GM19239 (cell line): ENCODE data around the gene ISY1.
"Not testable (repeated sequence)": the region's sequence is repeated elsewhere in the genome, so short reads cannot be mapped to it uniquely, and the experiment has no call there.

Experiments
- DNase-seq: peaks from one replicate; pipeline ENCODE4 v3.0.0; 2011; ENCODE audit warnings: low spot score; ENCODE audit not compliant: insufficient read length
- FAIRE-seq: peaks from 2 replicates; lab custom pipeline; 2011; peaks lifted over from hg19 to GRCh38; lab: Jason Lieb, UNC

ISY1 gene

DNA sequence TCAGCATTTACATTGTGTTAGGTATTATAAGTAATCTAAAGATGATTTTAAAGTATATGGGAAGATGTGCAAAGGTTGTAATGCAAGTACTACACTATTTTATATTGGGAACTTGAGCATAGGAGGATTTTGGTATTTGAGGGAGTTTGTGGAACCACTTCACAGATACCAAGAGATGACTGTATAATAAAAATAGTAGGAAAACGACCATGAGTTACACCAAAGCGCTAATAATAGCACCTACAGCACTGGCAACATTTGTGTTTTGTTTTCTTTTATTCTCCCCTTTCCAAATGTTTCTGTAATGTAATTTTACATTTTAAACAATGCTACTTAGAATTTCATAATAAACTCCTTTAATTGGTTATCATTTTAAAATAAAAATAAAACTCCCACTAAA lies 12.3 kb upstream of the ISY1 start:
- FAIRE-seq (no peak), DNase-seq (no peak)

GRCh38 chr3:129166579-129167332 lies 5.9 kb upstream of the ISY1 start:
- DNase-seq (no peak), FAIRE-seq (no peak)

- not testable (repeated sequence) for FAIRE-seq, DNase-seq
Observed at GRCh38 chr3:129165594-129165993, 4.7 kb upstream of the ISY1 start.

DNA sequence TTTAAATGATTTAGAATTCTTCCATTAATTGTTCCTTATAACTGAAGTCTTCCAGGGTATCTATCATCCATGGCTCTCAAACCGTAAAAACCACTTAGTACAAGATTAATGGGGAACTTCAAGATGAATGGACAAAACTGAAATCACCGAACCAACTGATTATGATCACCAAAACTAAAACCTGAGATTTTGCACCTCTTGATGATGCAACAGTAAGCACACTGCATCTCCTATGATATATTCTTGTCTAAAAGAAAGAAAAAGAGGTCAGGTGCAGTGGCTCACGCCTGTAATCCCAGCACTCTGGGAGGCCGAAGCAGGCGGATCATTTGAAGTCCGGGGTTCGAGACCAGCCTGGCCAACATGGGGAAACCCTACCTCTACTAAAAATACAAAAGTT lies 3.6 kb upstream of the ISY1 start:
- FAIRE-seq (no peak), DNase-seq (no peak)

GRCh38 chr3:129162729-129163579 lies 2.1 kb upstream of the ISY1 start:
- FAIRE-seq (no peak), DNase-seq (no peak)

- DNase-seq (no peak), FAIRE-seq (peak; percentile 59)
Observed at GRCh38 chr3:129161860-129162271, 1.0 kb upstream of the ISY1 start.

- DNase-seq (no peak), FAIRE-seq (no peak)
Observed at GRCh38 chr3:129144786-129145185, 16.1 kb downstream of the ISY1 start.

DNA sequence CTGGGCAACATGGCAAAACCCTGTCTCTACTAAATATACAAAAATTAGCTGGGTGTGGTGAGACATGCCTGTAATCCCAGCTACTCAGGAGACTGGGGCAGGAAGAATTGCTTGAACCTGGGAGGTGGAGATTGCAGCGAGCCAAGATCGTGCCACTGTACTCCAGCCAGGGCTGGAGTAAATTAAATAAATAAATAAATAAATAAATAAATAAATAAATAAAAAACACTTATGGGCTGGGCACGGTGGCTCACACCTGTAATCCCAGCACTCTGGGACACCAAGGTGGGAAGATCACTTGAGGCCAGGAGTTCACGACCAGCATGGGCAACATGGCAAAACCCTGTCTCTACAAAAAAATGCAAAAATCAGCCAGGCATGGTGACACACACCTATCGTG lies 19.9 kb downstream of the ISY1 start:
- not testable (repeated sequence) for DNase-seq, FAIRE-seq

DNA sequence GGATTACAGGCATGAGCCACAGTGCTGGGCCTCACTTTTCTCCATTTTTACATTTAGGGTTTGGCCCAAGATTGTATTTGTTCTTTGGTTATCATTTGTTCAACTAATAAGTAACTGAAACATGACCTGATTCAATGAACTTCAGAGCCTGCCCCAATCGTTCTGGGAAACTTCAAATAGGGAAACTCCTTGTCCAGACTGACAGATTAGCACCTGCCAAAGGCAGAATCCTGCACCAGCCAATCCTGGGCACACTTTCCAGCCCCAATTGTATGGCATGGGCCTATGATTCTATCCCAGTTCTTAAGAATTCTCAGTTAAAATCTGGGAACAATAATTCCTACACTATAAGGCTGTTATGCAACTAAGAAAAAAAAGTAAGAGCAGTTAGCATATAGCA lies 21.0 kb downstream of the ISY1 start:
- no peak for DNase-seq
- no peak for FAIRE-seq

DNA sequence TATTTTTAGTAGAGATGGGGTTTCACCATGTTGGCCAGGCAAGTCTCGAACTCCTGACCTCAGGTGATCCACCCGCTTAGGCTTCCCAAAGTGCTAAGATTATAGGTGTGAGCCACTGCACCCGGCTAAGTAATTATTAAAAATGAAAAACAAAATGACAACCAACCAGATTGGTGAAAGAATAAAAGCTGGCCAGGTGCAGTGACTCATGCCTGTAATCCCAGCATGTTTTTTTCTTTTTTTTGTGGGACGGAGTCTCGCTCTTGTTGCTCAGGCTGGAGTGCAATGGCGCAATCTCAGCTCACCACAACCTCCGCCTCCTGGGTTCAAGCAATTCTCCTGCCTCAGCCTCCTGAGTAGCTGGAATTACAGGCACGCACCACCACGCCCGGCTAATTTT lies 24.6 kb downstream of the ISY1 start:
- not testable (repeated sequence) for FAIRE-seq, DNase-seq

DNA sequence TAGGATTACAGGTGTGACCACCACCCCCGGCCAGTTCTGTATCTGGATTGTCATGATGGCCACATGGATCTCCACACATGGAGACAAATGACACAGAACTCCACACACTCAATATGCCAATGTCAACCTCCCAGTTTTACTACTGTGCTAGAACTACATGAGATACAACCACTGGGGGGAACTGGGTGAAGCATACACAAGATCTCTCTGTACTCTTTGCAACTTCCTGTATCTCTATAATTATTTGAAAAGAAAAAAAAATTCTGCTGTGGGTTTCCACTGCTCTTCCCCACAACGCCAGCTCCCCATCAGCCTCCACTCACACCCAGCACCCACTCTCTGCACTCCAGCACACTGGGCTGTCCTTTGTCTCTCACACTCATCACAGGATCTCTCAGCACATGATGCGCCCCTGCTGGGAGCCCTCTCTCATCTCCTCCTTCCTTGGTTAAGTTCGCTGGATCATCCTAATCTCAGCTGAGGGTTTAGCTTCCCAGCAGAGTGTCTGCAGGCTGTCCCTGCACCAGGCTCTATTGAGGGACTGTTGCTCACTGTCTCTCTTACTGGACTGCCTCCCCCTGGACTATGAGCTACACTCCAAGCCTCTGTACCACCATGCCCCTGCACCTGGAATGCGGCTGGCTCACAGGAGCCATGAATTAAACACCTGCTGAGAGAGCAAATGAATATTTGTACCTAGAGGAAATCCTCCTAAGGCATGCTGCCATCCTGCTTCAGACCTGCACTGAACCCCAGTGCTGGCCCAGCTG lies 28.6 kb downstream of the ISY1 start:
- DNase-seq (no peak), FAIRE-seq (no peak)

GRCh38 chr3:129131465-129132088 lies 29.3 kb downstream of the ISY1 start:
- FAIRE-seq (no peak), DNase-seq (no peak)

- DNase-seq (no peak), FAIRE-seq (no peak)
Observed at GRCh38 chr3:129130291-129130813, 30.5 kb downstream of the ISY1 start.

DNA sequence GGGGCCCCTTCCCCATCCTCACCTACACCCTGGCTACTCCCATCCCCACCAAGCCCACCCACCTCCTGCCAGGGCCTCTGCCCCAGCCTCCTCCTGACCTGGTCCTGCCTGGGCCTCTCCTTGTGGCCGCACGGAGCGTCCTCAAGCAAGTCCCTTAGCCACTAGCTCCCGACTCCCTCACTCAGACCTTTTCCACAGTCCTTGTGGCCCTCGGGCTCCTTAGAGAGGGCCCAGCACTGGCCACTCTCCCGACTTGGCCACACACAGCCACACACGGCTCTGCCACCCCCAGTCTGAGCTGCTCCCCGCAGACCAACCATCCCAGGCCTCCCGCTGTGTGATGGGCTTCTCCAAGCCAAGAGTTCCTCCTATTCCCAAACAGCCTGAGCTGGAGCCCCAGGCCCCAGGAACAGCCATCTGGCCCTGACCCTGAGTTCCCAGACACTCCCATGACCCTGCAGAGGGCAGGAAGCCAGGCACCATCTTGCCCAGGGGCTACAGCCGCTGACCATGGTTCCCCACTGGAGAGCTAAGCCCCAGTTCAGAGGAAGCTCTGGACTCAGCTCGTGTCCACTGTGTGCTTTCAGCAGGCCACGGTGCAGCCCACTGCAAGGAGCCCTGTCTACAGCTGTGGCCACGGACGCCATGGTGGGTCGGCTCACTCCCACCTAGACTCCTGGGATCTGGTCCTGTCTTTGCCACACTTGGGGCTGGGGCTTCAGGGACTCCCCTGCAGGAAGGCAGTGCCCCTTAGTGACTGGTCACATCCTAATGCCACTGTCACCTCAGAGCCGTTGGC lies 32.3 kb downstream of the ISY1 start:
- FAIRE-seq: no peak
- no peak for DNase-seq

GRCh38 chr3:129126726-129127280 lies 34.1 kb downstream of the ISY1 start:
- FAIRE-seq (no peak), DNase-seq (no peak)

DNA sequence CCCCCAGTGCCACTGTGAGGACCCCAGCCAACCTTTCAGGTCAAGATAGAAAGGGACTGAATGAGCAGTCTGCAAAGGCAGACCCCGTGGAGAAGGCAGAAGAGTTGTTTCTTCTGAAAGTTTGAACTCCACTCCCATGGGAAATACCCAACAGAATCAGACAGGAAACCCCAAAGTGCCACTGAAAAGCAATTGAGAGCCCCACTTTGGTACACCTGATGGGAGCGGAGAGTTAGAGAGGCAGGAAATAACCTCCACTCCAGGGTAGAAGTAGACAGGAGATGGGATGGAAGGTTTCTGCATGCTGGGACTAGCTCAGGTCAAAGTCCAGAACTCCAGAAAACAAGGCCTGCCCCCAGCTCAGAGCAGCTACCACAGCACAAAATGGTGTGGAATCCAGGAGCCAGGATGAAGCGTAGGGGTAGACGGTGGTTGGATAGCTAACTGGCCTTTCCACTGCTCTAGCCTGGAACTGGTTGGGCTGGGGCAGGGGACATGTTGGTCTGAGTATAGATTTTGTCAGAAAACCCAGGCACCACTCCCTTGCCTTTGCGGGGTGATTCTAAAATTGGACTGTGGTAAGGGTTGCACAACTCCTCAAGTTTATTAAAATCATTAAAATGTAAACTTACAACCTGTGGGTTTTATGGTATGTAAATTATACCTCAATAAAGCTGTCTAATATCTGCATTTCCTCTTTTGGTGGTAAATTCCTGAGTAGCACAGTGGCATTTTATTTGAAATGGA lies 37.4 kb downstream of the ISY1 start:
- no peak for FAIRE-seq
- no peak for DNase-seq

DNA sequence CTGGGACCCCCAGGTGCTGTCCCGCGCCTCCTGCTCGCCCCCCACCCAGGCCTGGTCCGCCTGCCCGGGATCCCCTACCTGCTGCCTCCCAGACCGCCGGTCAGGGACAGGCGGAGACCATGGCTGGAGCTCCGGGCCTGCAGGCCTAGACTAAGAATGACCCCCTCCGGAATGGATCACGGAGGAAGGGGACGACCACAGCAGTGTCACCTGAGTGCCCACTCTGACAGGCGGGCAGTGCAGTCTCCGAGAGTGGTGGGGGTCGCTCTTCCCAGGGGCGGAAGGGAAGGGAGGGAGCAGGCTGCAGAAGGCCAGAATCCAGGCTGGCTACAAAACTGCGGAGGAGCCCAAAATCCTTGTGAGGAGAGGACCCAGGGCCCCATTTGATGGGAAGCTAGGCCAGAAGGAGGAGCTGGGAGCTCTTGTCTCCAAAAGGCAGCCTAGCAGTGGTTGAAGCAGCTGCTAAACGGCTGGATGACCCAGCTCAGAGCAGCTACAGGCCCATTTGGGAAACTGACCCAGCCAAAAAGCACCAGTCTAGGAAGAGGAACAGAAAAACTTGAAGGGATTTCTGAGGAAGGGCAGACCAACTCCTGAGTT lies 38.4 kb downstream of the ISY1 start:
- FAIRE-seq (peak; percentile 73), DNase-seq (no peak)
